Measurements from ENCODE around the gene PKP2. TPM values are rescaled to one million over a fixed set of nuclear protein-coding genes. Genes with fewer than 3 reads are reported as not detected.

The PKP2 gene
- total RNA-seq, 1 experiment from 2014 or later = 18.4 TPM

- H2BK20ac ChIP-seq (ENCODE audit: low read depth, low read length, poor library complexity, severe bottlenecking) = no peak overlapping the region
- 0 out of 2 replicates have a peak, but pooled peaks cover 1% of the 10 kb centered on the region for H3K79me2 ChIP-seq (ENCODE audit: insufficient read depth, low read length)
- H3K27ac ChIP-seq (ENCODE audit: insufficient read length, low read depth, low read length) = no peak overlapping the region
- H3T11ph ChIP-seq (ENCODE audit: low read length) = no peak overlapping the region
- no peak overlapping the region for H2BK15ac ChIP-seq (ENCODE audit: low read depth, low read length)
- H2AFZ ChIP-seq (ENCODE audit: low read length) = no peak overlapping the region
- no peak overlapping the region for H3K9ac ChIP-seq (ENCODE audit: extremely low read depth, insufficient read length, low read length)
- no peak overlapping the region for H3K14ac ChIP-seq (ENCODE audit: insufficient read depth, low read length)
- H3K27ac Mint-ChIP-seq = peak overlapping the region in 2 of 3 experiments; percentile 2 to 40; a peak in 2 of 7 replicates
- peaks cover 14 to 17% of the 10 kb centered on the region in 2 experiments for H3K4me1 Mint-ChIP-seq
- H2BK5ac ChIP-seq (ENCODE audit: insufficient read length, low read length) = no peak overlapping the region
- peaks cover 2% of the 10 kb centered on the region for H3K79me1 ChIP-seq (ENCODE audit: insufficient read depth, low read depth, low read length, poor library complexity, severe bottlenecking)
- H4K5ac ChIP-seq (ENCODE audit: insufficient read length, low read depth, low read length) = no peak overlapping the region
- no peaks in the 10 kb centered on the region for H3K9me3 ChIP-seq (ENCODE audit: control insufficient read depth, low read depth, low read length)
- H3K56ac ChIP-seq (ENCODE audit: insufficient read length, low read depth, low read length) = no peak overlapping the region
- H3K27me3 ChIP-seq (ENCODE audit: insufficient read depth, low read length) = no peaks in the 10 kb centered on the region
- H3K4me1 ChIP-seq (ENCODE audit: insufficient read depth, low read length) = peaks cover 3% of the 10 kb centered on the region; the same call in 1 of the 2 replicates
- no peak overlapping the region for H3K4me3 Mint-ChIP-seq
- H4K8ac ChIP-seq (replicated peaks; ENCODE audit: insufficient read length, low read depth, low read length) = no peak overlapping the region
- no peaks in the 10 kb centered on the region for H3K27me3 Mint-ChIP-seq (ENCODE audit: low read depth)
- no peak overlapping the region for H2BK12ac ChIP-seq (ENCODE audit: insufficient read length, low read depth, low read length)
- WGBS (ENCODE audit: extremely low coverage, insufficient read length, low lambda C conversion rate) = no CpG with 5 or more reads among the region's 1 CpG
- no peaks in the 10 kb centered on the region for H3K9me3 Mint-ChIP-seq
- H3K23ac ChIP-seq (ENCODE audit: insufficient read length, low read depth, low read length) = no peak overlapping the region
- H3K18ac ChIP-seq (ENCODE audit: insufficient read length, low read depth, low read length) = no peak overlapping the region
- H3K36me3 Mint-ChIP-seq (ENCODE audit: insufficient read depth in 1 of 3, low read depth in 3 of 3) = peaks cover 0 to 5% (median 0%) of the 10 kb centered on the region in 3 experiments; a peak in 2 of 7 replicates
- no peak for TF ChIP-seq CTCF (conservative IDR thresholded peaks at IDR 0.05)
- H4K91ac ChIP-seq (ENCODE audit: insufficient read length, low read depth, low read length) = no peak overlapping the region
- H4K20me1 ChIP-seq (ENCODE audit: control insufficient read depth, insufficient read depth, insufficient read length) = no peaks in the 10 kb centered on the region
- no peak overlapping the region for H2BK120ac ChIP-seq (ENCODE audit: low read depth, low read length, poor library complexity, severe bottlenecking)
- no peak for DNase-seq
- H3K4me2 ChIP-seq (ENCODE audit: insufficient read depth, insufficient read length, low read length) = no peak overlapping the region
- H3K23me2 ChIP-seq (ENCODE audit: insufficient read length, low read depth, low read length, poor library complexity, severe bottlenecking) = no peaks in the 10 kb centered on the region
- no peak overlapping the region for H2AK5ac ChIP-seq (ENCODE audit: insufficient read length, low read length)
- H3K4ac ChIP-seq (ENCODE audit: low read depth, low read length) = no peak overlapping the region
Observed at GRCh38 chr12:32854716-32855115, 41.9 kb downstream of the PKP2 start.
